Spleen (tissue), 11 donors: ENCODE measurements around the gene XRCC3. TPM values are rescaled to one million over a fixed set of nuclear protein-coding genes. Genes with fewer than 3 reads are reported as not detected.

ENCODE experiments used
- DNase-seq: peaks from one replicate; pipeline ENCODE4 v3.0.0-alpha.2; 2020
- H3K27ac ChIP-seq, 8 donors: fragments of 200-600 bp; sonication (generic) in 7 of 8; 1 replicate in 4 of 8; 2 replicates in 4 of 8; pipeline versions ENCODE4 v1.5.0 to v1.8.0; 2016 to 2021; ENCODE audit warnings: inconsistent platforms in 4 of 8, mild to moderate bottlenecking in 4 of 8, moderate library complexity in 1 of 8
- H3K27me3 ChIP-seq, 7 donors: fragments of 200-600 bp; sonication (generic) in 6 of 7; replicated peaks in 1 of 7; 1 replicate in 4 of 7; 2 replicates in 3 of 7; pipeline versions ENCODE4 v1.5.0 to v1.8.0; 2016 to 2021; ENCODE audit warnings: inconsistent platforms in 3 of 7, mild to moderate bottlenecking in 1 of 7
- H3K36me3 ChIP-seq, 6 donors: fragments of 200-600 bp; sonication (generic) in 5 of 6; 1 replicate in 4 of 6; 2 replicates in 2 of 6; pipeline versions ENCODE4 v1.5.0 to v1.8.0; 2016 to 2021; ENCODE audit warnings: inconsistent platforms in 2 of 6
- H3K4me1 ChIP-seq, 6 donors: fragments of 200-600 bp; sonication (generic) in 5 of 6; 1 replicate in 3 of 6; 2 replicates in 3 of 6; pipeline versions ENCODE4 v1.5.0 to v1.8.0; 2016 to 2021; ENCODE audit warnings: inconsistent platforms in 3 of 6
- H3K4me3 ChIP-seq, 8 donors: fragments of 200-600 bp; sonication (generic) in 7 of 8; 1 replicate in 4 of 8; 2 replicates in 4 of 8; pipeline versions ENCODE4 v1.5.0 to v1.8.0; 2016 to 2021; ENCODE audit warnings: inconsistent platforms in 4 of 8, mild to moderate bottlenecking in 4 of 8, moderate library complexity in 2 of 8
- H3K9me3 ChIP-seq, 8 donors: fragments of 200-600 bp; sonication (generic) in 7 of 8; 1 replicate in 4 of 8; 2 replicates in 4 of 8; pipeline versions ENCODE4 v1.5.0 to v1.8.0; 2016 to 2021; ENCODE audit warnings: inconsistent platforms in 4 of 8
- CTCF ChIP-seq, 11 experiments: fragments of 200-600 bp in 7 of 11; fragments of 450-650 bp in 4 of 11; sonication (generic) in 4 of 11; IDR thresholded peaks in 8 of 11; conservative IDR thresholded peaks in 3 of 11; 1 replicate in 7 of 11; 2 replicates in 4 of 11; pipeline versions ENCODE4 v1.4.0 to v1.8.0; 2016 to 2021; ENCODE audit warnings: antibody characterized with exemption in 11 of 11, inconsistent platforms in 4 of 11, mild to moderate bottlenecking in 1 of 11
- POLR2A ChIP-seq, 3 donors: fragments of 450-650 bp; IDR thresholded peaks; one replicate each; pipeline ENCODE4 v1.5.1; 2017; ENCODE audit warnings: antibody characterized with exemption in 3 of 3, mild to moderate bottlenecking in 1 of 3
- POLR2AphosphoS5 ChIP-seq, 3 donors: sonication (generic); formaldehyde crosslinking; IDR thresholded peaks; one replicate each; pipeline ENCODE4 v1.5.1; 2017; ENCODE audit warnings: antibody characterized with exemption in 3 of 3
- WGBS, 5 donors: extraction: QIAGEN DNeasy Blood & Tissue Kit in 3 of 5; methylation state at CpG; one replicate each; pipeline versions ENCODE4 v1.1.5 to v1.1.7; 2013 to 2018; 5-methylcytosine and 5-hydroxymethylcytosine counted together
- intact Hi-C: fragments of 100-400 bp; cut with DNase I; formaldehyde crosslinking; loops from one replicate; pipeline ENCODE4 v1.15.0; 2023; ENCODE audit warnings: low total_unique reads
- polyA plus RNA-seq, 3 donors: library from polyadenylated mRNA; stranded (reverse); fragments of 200-250 nt; gene quantifications; one replicate each; pipeline ENCODE4 v1.2.1, GENCODE V29; 2013
- total RNA-seq, 7 donors: library from RNA; depleted of rRNA in 3 of 7; stranded (reverse); fragments of >200 nt in 3 of 7; fragmentation: NEBNext Ultra II Directional in 4 of 7; extraction: Animal tissue kit (Norgen Biotek cat#: 25700) in 4 of 7; gene quantifications; one replicate each; pipeline versions ENCODE4 v1.1.0 to v1.2.1, GENCODE V29; 2016 to 2021
- donor health status: healthy with polysubstance abuse.
- donor health status: DM: no; HTN: no; CAD: no; lungs with moderate emphysema.
- donor health status: DM: no; HTN: no; CAD: no.
- donor health status: Bipolar disorder and iron deficiency.
- donor health status: healthy.
- donor health status: DM: no; HTN: no; CAD: no.
- donor health status: DM: yes; HTN: yes; CAD: no.

Gene XRCC3
- total and polyA plus RNA-seq, 10 donors, result 5.9 to 20.4 (median 14.3) TPM

DNA sequence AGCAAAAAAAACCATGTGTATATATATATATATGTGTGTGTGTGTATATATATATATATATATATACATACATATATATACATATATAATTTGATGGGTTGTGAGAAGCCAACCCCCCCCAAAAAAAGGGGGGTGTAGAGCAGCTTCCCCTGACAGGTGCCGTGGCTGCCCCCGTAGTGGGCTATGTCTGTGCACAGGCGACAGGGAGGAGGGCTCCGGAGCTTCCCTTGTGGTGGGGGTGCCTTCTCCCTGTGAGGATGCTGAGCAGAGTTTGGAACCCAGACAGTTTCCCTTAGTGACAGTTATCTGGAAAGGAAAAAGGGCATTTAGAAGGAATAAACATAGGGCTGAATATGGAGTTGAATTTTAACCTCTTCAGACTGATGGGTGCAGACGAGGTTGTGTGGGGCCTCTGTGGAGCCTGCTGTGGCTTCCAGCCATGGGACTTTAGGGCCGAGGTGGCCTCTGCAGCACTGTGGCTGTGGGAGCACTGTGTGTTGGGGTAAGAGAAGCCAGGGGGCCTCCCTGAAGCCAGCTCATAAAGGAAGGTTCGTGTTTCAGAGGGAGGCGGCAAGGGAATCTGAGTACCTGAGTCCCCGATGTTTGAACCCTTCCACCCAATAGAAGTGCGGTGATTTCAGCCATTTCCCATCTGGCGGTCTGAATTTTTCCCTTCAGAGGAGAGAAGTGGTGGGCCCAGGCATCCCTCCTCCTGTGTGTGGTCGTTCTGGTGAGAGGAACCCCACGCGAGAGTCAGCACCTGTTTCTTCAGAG is 19.8 kb downstream of the XRCC3 start:
- no peak for TF ChIP-seq POLR2A (IDR thresholded peaks at IDR 0.05)
- no peak for TF ChIP-seq POLR2AphosphoS5 (IDR thresholded peaks at IDR 0.05)
- TF ChIP-seq CTCF (IDR thresholded peaks at IDR 0.05 in 8 of 11, conservative IDR thresholded peaks at IDR 0.05 in 3 of 11), result no peak
- Histone ChIP-seq H3K9me3 (no peaks in the 10 kb centered on the region), H3K4me3 (no peak overlapping the region), H3K4me1 (peaks cover 34 to 100% (median 71%) of the 10 kb centered on the region in 6 donors), H3K36me3 (peaks cover 0 to 99% (median 51%) of the 10 kb centered on the region in 6 donors), H3K27ac (peak overlapping the region in 4 of 8 donors; percentile 52 to 86 (median 78)), H3K27me3 (no peaks in the 10 kb centered on the region)
- WGBS, 5 donors, result 62 to 82% (median 74%) methylated on average over 14 of the region's 14 CpGs
- intact Hi-C loops, result no loop called here
- peak; percentile 46 for DNase-seq

DNA sequence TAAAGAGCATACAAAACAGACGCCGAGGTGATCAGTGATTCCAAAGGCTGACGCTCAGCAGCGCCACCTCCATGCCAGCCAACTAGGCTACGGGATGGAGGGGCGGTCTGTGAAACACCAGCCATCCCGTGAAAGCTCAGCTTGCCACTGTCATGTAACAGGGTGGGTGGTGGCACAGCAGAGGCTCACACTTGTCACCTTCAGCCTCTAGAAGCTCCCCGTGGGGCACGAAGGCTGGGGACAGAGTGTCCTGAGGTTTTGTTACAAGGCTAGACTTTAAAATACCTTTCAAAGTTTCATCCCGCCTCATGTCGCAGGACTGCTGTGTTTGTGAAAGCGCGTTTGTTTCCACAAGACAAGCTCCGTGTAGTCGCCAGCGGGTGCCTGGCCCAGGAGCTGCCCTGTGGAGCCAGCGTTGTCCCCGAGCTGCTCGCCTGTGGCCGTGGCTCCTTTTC is 20.7 kb downstream of the XRCC3 start:
- 89 to 96% (median 92%) methylated on average over 19 to 20 of the region's 20 CpGs for WGBS, 5 donors
- intact Hi-C loops, result no loop called here
- Histone ChIP-seq H3K4me3 (no peak overlapping the region), H3K9me3 (no peaks in the 10 kb centered on the region), H3K27me3 (no peaks in the 10 kb centered on the region), H3K4me1 (peaks cover 38 to 100% (median 71%) of the 10 kb centered on the region in 6 donors), H3K36me3 (peaks cover 0 to 99% (median 47%) of the 10 kb centered on the region in 6 donors), H3K27ac (no peak overlapping the region)
- peak; percentile 64 for DNase-seq
- TF ChIP-seq CTCF (IDR thresholded peaks at IDR 0.05 in 8 of 11, conservative IDR thresholded peaks at IDR 0.05 in 3 of 11) (no peak), POLR2AphosphoS5 (IDR thresholded peaks at IDR 0.05) (peak in 2 of 3 donors; percentile 3 to 48)

- peak overlapping the region in 2 of 8 donors; percentile 74 to 78 for H3K27ac ChIP-seq
- 81 to 95% (median 88%) methylated on average over 22 of the region's 22 CpGs for WGBS, 5 donors
These were observed 21.7 kb downstream of the XRCC3 start for GRCh38 chr14:103693515-103693914.

More at GRCh38 chr14:103693515-103693914, 21.7 kb downstream of the XRCC3 start:
- peaks cover 0 to 99% (median 45%) of the 10 kb centered on the region in 6 donors for H3K36me3 ChIP-seq
- DNase-seq, result peak; percentile 63
- no peaks in the 10 kb centered on the region for H3K9me3 ChIP-seq
- peaks cover 38 to 100% (median 71%) of the 10 kb centered on the region in 6 donors for H3K4me1 ChIP-seq
- H3K4me3 ChIP-seq, result no peak overlapping the region
- TF ChIP-seq POLR2A (IDR thresholded peaks at IDR 0.05) (no peak), POLR2AphosphoS5 (IDR thresholded peaks at IDR 0.05) (peak in 1 of 3 donors; percentile 53), CTCF (IDR thresholded peaks at IDR 0.05 in 8 of 11, conservative IDR thresholded peaks at IDR 0.05 in 3 of 11) (no peak)
- no peaks in the 10 kb centered on the region for H3K27me3 ChIP-seq
- intact Hi-C loops, result no loop called here
